ENCODE measurements around the gene FOXJ3.
A peak's percentile ranks its signal among the peaks of the same experiment; 100 is the strongest.
"Not testable (repeated sequence)": the region's sequence is repeated elsewhere in the genome, so short reads cannot be mapped to it uniquely, and the experiment has no call there.

FOXJ3 gene

GRCh38 chr1:42239555-42239954, 95.5 kb downstream of the FOXJ3 start:
- DNase-seq: no peak

- no peak for DNase-seq
Measured at GRCh38 chr1:42239041-42239440, 96.0 kb downstream of the FOXJ3 start.

- DNase-seq: no peak
Measured at GRCh38 chr1:42231253-42231652, 103.8 kb downstream of the FOXJ3 start.

DNA sequence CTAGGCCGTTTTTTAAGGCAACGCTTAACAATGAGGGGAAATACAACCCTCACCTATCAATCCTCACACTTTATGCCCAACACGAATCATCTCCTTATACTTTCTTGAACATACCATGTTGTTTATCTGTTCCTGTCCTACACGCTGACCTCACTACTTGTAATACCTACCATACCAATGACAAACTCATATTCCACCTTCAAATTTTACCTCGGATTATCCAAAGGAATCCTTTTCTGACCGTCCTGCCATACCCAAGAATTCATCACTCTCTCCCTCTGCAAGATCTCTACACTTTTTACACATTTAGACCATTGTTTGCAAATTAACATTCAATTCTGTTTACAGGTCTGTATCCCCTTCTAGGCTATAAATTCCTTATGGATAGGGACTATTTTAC, 106.1 kb downstream of the FOXJ3 start:
- DNase-seq: no peak

- no peak for DNase-seq
Measured at GRCh38 chr1:42223036-42223435, 112.0 kb downstream of the FOXJ3 start.

- DNase-seq: no peak
Measured at GRCh38 chr1:42221952-42222606, 113.0 kb downstream of the FOXJ3 start.

DNA sequence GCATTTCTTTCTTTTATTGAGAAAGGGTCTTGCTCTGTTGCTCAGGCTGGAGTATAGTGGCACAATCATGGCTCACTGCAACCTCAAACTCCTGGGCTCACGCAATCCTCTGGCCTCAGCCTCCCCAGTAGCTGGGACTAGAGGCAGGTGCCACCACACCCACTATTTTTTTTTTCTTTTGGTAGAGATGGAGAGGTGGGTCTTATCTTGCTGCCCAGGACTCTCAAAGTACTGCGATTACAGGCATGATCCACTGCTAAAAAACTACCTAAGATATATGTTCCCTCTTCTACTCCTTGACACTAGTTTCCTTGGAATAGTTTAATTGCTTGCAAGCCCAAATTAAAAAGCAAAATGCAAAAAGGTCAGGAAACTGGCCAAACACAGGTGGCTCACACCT, 113.6 kb downstream of the FOXJ3 start:
- DNase-seq: no peak

DNA sequence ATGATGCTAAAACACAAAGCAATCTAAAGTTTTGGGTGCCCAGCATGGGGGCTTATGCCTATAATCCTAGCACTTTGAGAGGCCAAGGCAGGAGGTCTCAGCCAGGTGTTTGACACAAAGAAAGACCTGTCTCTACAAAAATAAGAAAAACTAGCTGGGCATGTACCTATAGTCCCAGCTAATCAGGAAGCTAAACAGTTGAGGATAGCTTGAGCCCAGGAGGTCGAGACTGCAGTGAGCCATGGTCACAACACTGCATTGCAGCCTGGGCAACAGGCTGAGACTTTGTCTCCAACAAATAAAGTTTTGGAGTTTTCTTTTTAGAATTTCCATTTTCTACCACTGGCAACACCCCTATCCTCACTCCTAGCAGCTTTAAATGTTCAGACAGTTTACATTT, 115.4 kb downstream of the FOXJ3 start:
- no peak for DNase-seq

DNA sequence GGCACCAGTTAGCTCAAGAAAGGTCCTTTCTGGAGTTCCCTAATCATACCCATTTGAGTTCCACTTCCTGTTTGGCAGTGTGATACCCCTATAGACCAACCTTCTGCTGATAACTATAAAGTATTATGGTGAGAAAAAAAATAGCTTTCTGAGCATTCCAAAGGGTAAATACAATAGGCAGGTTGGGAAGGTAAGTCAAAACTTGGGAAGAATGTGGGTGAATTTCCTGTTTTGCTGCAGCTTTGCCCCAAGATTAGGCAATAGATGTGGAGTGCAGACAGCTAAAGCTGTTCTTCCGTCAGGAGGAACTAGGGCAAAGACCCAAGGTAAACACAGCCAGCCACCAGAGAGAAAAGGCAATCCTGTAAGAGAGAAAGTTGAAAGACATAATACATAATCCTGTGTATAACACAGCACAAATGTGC, 120.6 kb downstream of the FOXJ3 start:
- DNase-seq: peak; percentile 27

DNA sequence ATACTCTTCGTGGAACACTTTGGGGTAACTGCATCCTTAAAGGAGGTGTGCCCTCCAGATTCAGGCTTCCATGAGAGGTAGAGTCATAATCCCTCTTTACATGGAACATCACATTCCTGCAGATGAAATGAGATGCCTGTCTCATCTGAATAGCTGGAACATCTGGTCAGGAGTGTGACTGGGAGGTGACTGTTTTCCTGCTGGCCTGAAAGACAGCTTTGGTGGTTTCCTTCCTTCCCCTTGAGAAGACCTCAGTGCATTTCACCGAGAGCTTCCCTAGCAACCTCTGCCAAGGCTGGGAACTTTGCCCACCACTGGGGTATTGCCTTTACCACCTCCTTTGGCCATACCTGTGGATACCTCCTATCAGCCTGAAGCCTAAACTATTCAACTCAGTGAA, 123.8 kb downstream of the FOXJ3 start:
- no peak for DNase-seq

DNA sequence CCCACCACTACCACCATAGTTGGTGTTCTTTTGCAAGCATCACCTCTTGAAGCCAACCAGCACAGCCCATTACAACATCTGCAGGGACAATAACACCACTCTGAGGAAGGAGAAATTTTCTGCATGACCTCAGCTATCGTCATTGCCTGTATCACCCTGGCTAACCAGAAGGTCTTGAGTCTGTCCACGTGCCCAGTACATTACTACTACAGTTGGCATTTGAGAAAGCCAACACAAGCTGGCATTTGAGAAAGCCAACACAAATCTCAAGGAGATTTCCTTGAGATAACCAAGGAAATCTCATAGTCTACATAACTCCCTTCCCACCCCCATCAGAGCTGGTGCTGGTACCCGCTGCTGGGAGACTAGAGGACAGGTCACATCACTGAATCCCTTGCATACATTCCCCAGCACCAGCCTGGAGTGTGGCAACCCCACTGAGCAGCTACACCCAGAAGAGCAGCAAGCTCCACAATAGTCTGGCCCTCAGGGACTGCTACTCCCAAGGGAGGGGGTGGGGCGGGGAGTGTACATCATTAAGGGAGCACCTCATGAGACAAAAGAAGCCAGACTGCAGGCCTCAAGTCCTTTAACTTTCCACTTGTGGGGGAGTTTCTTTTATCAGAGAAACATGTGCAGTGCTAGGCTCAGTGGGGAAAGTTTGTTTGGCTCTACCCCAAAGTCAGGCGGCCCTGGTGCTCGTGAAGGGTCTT, 124.5 kb downstream of the FOXJ3 start:
- no peak for DNase-seq

DNA sequence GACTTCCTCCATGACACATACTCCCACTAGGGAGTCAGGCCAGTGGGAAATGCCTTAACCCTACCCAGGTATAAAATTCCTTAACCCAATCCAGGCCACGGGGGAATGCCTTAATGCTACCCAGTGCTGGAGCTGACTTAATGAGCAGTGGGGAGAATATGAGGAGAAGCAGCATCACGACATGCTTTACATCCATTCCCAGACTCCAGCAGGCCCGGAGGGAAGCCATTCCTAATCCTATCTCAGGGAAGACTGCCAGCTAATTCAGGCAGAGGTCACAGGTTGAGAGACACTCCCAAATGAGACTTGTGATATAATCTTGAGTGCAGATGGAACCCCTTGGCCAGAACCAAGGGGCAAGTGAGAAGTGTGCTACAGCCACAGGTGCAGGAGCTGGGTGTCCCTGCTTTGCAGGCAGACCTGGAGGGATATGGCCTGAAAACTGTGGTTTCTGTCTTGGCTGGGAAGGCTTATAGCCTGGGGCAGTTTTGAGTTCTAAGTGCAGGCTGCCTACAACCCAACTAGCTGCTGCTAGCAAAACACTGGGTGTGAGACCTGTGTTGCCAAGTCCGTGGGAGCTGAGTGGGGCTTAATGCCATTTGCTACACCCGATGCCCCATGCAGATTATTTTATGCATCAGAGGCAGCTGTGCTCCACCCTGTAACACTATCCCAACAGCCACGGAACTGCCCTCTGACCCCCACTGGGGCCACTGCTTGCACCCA, 125.3 kb downstream of the FOXJ3 start:
- DNase-seq: no peak

GRCh38 chr1:42206930-42207329, 128.1 kb downstream of the FOXJ3 start:
- not testable (repeated sequence) for DNase-seq

GRCh38 chr1:42206164-42206563, 128.9 kb downstream of the FOXJ3 start:
- DNase-seq: no peak

GRCh38 chr1:42201986-42202385, 133.0 kb downstream of the FOXJ3 start:
- DNase-seq: no peak

DNA sequence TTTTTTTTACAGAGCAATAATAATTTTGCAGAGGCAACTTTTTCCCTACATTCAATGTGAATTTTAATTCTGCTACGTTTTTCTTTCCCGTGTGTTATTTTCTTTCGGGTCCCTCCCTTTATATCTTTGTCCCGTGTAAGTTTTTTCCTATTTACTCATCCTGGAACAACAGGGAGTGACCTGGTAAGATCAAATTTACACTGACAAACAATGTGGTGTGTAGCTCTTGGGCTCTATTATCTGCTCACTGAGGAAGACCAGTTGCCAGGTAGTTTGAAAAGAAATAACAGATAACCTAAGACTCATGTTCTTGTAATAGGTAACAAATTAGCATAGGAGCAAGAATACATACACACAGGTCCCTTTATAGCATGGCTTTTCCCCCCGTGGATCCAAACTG, 136.8 kb downstream of the FOXJ3 start:
- no peak for DNase-seq

GRCh38 chr1:42195841-42196240, 139.2 kb downstream of the FOXJ3 start:
- DNase-seq: no peak

DNA sequence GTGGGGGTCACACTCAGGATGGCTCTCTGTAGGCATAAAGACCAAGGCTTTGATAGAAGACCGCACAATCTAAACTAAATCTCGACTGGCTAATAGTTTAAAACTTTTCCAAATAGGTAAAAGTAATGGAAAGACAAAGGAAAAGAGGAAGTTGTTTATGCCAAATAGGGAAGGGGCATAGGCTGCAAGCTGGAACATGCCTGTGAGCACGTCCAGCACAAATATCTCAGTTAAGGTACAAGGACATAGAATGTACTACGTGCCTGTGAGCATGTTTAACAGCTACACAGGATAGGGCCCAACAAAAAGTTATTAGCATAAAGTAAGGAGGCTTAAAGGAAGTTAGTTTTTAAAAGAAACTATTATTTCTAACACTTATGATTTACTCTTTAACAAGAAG, 142.9 kb downstream of the FOXJ3 start:
- no peak for DNase-seq

DNA sequence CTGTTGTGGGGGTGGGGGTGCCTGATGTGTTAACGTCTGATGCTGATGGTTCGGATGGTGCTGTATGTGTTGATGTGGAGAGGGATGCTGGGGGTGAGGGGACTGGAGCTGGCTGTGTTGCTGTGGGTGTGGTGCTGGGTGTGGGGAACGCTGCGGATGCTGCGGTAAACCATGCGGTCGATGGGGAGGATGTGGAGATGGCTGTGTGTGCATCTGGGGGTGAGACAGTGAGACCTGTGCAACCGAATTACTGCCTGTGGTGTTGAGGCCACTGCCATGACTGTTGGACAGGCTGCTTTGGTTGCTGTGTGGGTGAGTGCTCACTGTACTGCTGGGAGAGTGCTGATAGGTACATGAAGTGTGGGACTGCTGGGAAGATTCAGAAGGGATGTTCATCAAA, 143.7 kb downstream of the FOXJ3 start:
- no peak for DNase-seq

DNA sequence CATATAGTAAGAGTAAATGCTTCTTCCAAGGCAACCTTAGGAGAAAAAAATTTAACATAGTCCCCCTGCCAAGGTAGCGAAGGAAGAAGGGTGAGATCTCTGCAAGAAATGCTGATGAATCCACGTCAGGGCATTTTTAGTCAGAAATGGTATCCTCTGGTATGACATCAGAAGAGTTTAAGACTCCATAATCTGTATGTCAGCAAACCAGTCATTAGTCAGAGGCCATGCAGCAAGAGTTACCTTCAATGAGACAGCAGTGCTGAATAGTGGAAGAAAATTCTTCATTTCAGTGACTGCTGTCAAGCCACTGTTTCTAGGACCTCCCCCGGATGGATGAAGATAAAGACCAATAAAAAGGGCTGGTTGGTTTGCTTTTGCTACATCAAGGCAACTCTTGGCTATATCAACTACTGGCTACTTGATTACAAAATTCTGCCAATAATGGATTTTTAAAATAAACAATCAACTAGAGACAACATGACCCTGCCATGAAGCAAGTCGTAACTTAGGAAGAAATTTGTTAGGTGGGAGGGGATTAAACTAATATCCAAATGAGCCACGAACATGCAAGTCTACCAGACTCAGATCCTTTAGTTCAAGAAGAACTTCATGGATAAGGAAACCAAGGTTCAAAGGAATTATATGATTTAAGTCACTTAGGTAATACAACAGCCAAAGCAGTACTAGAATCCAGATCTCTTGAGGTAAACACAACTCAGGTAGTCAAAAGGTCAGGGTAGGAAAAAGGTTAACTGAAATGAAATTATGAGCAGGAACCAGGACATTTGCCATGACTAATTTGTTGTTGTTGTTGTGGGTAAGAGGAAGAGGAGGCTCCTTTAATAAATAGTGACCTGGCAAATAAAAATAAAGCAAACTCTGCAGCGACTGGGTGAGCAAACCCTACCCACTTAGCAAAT, 144.8 kb downstream of the FOXJ3 start:
- no peak for DNase-seq

- no peak for DNase-seq
Measured at GRCh38 chr1:42186152-42186551, 148.9 kb downstream of the FOXJ3 start.

- DNase-seq: no peak
Measured at GRCh38 chr1:42184616-42185015, 150.4 kb downstream of the FOXJ3 start.

- DNase-seq: no peak
Measured at GRCh38 chr1:42183957-42184268, 151.1 kb downstream of the FOXJ3 start.
